Right ventricle myocardium superior (tissue), 1 donor: ENCODE results near the gene HACE1. TPM values are rescaled to one million over a fixed set of nuclear protein-coding genes. Genes with fewer than 3 reads are reported as not detected.

ENCODE experiments used
- ATAC-seq: fragments of 200-7000 bp; cut with Tn5 transposase; one replicate; pipeline ENCODE4 v1.9.1; 2020; ENCODE audit warnings: mild to moderate bottlenecking; ENCODE audit not compliant: poor library complexity
- DNase-seq: peaks from one replicate; pipeline ENCODE4 v3.0.0-alpha.2; 2020
- intact Hi-C: fragments of 100-400 bp; cut with DNase I; formaldehyde crosslinking; loops from one replicate; pipeline ENCODE4 v1.11.2; 2022
- total RNA-seq: library from RNA; stranded (reverse); fragmentation: NEBNext Ultra II Directional; extraction: Animal tissue kit (Norgen Biotek cat#: 25700); gene quantifications from one replicate; pipeline ENCODE4 v1.2.1, GENCODE V29; 2021
- donor health status: DM: no; HTN: yes; CAD: no; lungs with severe emphysema.

HACE1 gene
- total RNA-seq, 1 donor from 2014 or later = 5.8 TPM

GRCh38 chr6:104702126-104702841 is 157.4 kb downstream of the HACE1 start:
- no peak for ATAC-seq
- no peak for DNase-seq
- intact Hi-C loops = no loop called here

GRCh38 chr6:104700371-104701185 is 159.1 kb downstream of the HACE1 start:
- intact Hi-C loops = no loop called here
- ATAC-seq = no peak
- no peak for DNase-seq

GRCh38 chr6:104699593-104700329 is 160.0 kb downstream of the HACE1 start:
- DNase-seq = no peak
- intact Hi-C loops = no loop called here
- ATAC-seq = no peak

- intact Hi-C loops = no loop called here
- DNase-seq (no peak), ATAC-seq (no peak)
Measured at GRCh38 chr6:104698979-104699378, 160.7 kb downstream of the HACE1 start.

GRCh38 chr6:104692008-104692407 is 167.7 kb downstream of the HACE1 start:
- ATAC-seq = no peak
- intact Hi-C loops = no loop called here
- DNase-seq = no peak

GRCh38 chr6:104689551-104690205 is 170.0 kb downstream of the HACE1 start:
- no peak for ATAC-seq
- intact Hi-C loops = no loop called here
- DNase-seq = no peak

GRCh38 chr6:104688283-104688969 is 171.3 kb downstream of the HACE1 start:
- DNase-seq = no peak
- ATAC-seq = no peak
- intact Hi-C loops = no loop called here

GRCh38 chr6:104686550-104687175 is 173.1 kb downstream of the HACE1 start:
- DNase-seq = no peak
- ATAC-seq = no peak
- intact Hi-C loops = no loop called here

GRCh38 chr6:104685871-104686549 is 173.7 kb downstream of the HACE1 start:
- ATAC-seq = no peak
- DNase-seq = no peak
- intact Hi-C loops = no loop called here

- DNase-seq (no peak), ATAC-seq (no peak)
- intact Hi-C loops = no loop called here
Measured at GRCh38 chr6:104684911-104685415, 174.8 kb downstream of the HACE1 start.

- intact Hi-C loops = no loop called here
- ATAC-seq (no peak), DNase-seq (no peak)
Measured at GRCh38 chr6:104683809-104684208, 175.9 kb downstream of the HACE1 start.

- intact Hi-C loops = no loop called here
- DNase-seq (peak; percentile 75), ATAC-seq (no peak)
Measured at GRCh38 chr6:104682722-104683643, 176.7 kb downstream of the HACE1 start.

- ATAC-seq (no peak), DNase-seq (no peak)
- intact Hi-C loops = no loop called here
Measured at GRCh38 chr6:104680539-104680938, 179.2 kb downstream of the HACE1 start.

GRCh38 chr6:104679971-104680370 is 179.7 kb downstream of the HACE1 start:
- DNase-seq (no peak), ATAC-seq (no peak)
- intact Hi-C loops = no loop called here
